DOHH2 (cell line): ENCODE data around the gene KIDINS220.

Source experiments
- EZH2phosphoT487 ChIP-seq: fragments of 200-600 bp; sonication (generic); IDR thresholded peaks from 2 replicates; pipeline ENCODE4 v1.6.1; 2017; ENCODE audit warnings: borderline replicate concordance, mild to moderate bottlenecking, antibody characterized with exemption, low read length, moderate library complexity, mixed read lengths
- TF ChIP-seq, protein P1 (sequence below): fragments of 200-600 bp; sonication (generic); IDR thresholded peaks from one replicate; pipeline ENCODE4 v1.5.1; 2014; ENCODE audit warnings: antibody characterized with exemption, mild to moderate bottlenecking, low read depth, low read length; ENCODE audit not compliant: poor library complexity, severe bottlenecking

DNA sequence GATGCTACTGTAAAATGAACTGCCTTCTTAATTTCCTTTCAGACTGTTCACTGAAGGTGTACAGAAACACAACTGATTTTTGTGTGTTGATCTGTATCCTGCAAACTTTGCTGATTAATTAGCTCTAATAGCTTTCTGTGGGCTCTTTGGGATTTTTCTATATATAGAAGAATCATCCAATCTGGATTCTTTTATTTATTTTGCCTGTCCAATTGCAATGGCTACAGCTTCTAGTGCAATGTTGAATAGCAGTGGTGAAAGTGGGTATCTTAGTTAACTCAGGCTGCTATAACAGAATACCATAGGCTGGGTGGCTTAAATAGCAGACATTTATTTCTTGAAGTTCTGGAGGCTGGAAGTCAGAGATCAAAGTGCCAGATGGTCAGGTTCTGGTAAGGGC, 81.2 kb downstream of the KIDINS220 start:
- TF ChIP-seq, protein P1, sequence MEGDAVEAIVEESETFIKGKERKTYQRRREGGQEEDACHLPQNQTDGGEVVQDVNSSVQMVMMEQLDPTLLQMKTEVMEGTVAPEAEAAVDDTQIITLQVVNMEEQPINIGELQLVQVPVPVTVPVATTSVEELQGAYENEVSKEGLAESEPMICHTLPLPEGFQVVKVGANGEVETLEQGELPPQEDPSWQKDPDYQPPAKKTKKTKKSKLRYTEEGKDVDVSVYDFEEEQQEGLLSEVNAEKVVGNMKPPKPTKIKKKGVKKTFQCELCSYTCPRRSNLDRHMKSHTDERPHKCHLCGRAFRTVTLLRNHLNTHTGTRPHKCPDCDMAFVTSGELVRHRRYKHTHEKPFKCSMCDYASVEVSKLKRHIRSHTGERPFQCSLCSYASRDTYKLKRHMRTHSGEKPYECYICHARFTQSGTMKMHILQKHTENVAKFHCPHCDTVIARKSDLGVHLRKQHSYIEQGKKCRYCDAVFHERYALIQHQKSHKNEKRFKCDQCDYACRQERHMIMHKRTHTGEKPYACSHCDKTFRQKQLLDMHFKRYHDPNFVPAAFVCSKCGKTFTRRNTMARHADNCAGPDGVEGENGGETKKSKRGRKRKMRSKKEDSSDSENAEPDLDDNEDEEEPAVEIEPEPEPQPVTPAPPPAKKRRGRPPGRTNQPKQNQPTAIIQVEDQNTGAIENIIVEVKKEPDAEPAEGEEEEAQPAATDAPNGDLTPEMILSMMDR: no peak
- no peak for TF ChIP-seq EZH2phosphoT487
